Measurements from ENCODE around the gene UBE2S. TPM values are rescaled to one million over a fixed set of nuclear protein-coding genes. Genes with fewer than 3 reads are reported as not detected.

The UBE2S gene
- total and polyA plus RNA-seq, 3 donors from 2014 or later, result 150 to 272 (median 188) TPM

GRCh38 chr19:55373993-55374757, 33.4 kb downstream of the UBE2S start:
- no peak overlapping the region for H3K4me3 ChIP-seq
- DNase-seq, result no peak
- H3K9me3 ChIP-seq, result no peaks in the 10 kb centered on the region
- TF ChIP-seq POLR2A (IDR thresholded peaks at IDR 0.05), result no peak
- TF ChIP-seq, protein P1, sequence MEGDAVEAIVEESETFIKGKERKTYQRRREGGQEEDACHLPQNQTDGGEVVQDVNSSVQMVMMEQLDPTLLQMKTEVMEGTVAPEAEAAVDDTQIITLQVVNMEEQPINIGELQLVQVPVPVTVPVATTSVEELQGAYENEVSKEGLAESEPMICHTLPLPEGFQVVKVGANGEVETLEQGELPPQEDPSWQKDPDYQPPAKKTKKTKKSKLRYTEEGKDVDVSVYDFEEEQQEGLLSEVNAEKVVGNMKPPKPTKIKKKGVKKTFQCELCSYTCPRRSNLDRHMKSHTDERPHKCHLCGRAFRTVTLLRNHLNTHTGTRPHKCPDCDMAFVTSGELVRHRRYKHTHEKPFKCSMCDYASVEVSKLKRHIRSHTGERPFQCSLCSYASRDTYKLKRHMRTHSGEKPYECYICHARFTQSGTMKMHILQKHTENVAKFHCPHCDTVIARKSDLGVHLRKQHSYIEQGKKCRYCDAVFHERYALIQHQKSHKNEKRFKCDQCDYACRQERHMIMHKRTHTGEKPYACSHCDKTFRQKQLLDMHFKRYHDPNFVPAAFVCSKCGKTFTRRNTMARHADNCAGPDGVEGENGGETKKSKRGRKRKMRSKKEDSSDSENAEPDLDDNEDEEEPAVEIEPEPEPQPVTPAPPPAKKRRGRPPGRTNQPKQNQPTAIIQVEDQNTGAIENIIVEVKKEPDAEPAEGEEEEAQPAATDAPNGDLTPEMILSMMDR (IDR thresholded peaks at IDR 0.05), result no peak
- 34 to 35% methylated on average over 8 to 27 of the region's 31 CpGs for WGBS, 2 donors
- H3K27me3 ChIP-seq, result no peaks in the 10 kb centered on the region
- H3K36me3 ChIP-seq (ENCODE audit: low read depth, missing control alignments), result no peaks in the 10 kb centered on the region
- H3K4me1 ChIP-seq, result peaks cover 6% of the 10 kb centered on the region
- intact Hi-C loops (cut with DNase I; ENCODE audit: low total_unique reads), result no loop called here
- no peak overlapping the region for H3K27ac ChIP-seq

DNA sequence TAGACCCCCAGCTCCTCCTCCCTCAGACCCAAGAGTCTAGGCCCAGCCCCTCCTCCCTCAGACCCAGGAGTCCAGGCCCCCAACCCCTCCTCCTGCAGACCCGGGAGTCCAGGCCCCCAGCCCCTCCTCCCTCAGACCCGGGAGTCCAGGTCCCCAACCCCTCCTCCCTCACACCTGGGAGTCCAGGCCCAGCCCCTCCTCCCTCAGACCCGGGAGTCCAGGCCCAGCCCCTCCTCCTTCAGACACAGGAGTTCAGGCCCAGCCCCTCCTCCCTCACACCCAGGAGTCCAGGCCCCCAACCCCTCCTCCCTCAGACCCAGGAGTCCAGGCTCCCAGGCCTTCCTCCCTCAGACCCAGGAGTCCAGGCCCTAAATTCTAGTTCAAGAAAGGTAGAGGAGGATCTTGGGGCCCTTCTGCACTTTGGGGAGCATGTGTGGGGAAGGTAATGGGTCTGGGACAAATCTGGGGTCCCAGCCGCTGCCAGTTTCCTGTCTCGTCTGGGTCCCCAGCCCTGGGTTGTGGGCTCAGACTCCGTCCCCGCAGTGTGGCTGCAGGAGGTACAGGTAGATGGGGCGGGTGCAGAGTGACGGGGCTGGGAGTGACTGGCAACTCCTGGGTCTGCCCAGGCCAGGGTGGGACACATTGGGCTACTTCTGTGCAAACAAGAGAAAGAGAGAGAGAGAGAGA, 34.1 kb downstream of the UBE2S start:
- Histone ChIP-seq H3K27ac (no peak overlapping the region), H3K36me3 (ENCODE audit: low read depth, missing control alignments) (no peaks in the 10 kb centered on the region), H3K4me3 (no peak overlapping the region), H3K4me1 (peaks cover 6% of the 10 kb centered on the region), H3K9me3 (no peaks in the 10 kb centered on the region), H3K27me3 (no peaks in the 10 kb centered on the region)
- DNase-seq, result no peak
- TF ChIP-seq POLR2A (IDR thresholded peaks at IDR 0.05), result no peak
- TF ChIP-seq, protein P1 (IDR thresholded peaks at IDR 0.05), result no peak
- intact Hi-C loops (cut with DNase I; ENCODE audit: low total_unique reads), result no loop called here
- WGBS, 2 donors, result 63 to 81% methylated on average over 8 to 9 of the region's 9 CpGs

- TF ChIP-seq, protein P1 (IDR thresholded peaks at IDR 0.05), result no peak
- no peak for TF ChIP-seq POLR2A (IDR thresholded peaks at IDR 0.05)
- DNase-seq, result no peak
- no peak overlapping the region for H3K4me3 ChIP-seq
- H3K36me3 ChIP-seq (ENCODE audit: low read depth, missing control alignments), result no peaks in the 10 kb centered on the region
- no peaks in the 10 kb centered on the region for H3K9me3 ChIP-seq
- H3K27ac ChIP-seq, result no peak overlapping the region
- peaks cover 6% of the 10 kb centered on the region for H3K4me1 ChIP-seq
- WGBS, 2 donors, result 52 to 65% methylated on average over 18 to 24 of the region's 24 CpGs
- intact Hi-C loops (cut with DNase I; ENCODE audit: low total_unique reads), result no loop called here
- no peaks in the 10 kb centered on the region for H3K27me3 ChIP-seq
These were observed 35.1 kb downstream of the UBE2S start for GRCh38 chr19:55372316-55373081.

GRCh38 chr19:55370305-55370988, 37.1 kb downstream of the UBE2S start, which contains the start of gene IL11:
TSS of gene IL11 (minus strand) at chr19:55370463. CDS start at chr19:55370310, 153 bp downstream.
- no peaks in the 10 kb centered on the region for H3K9me3 ChIP-seq
- 11 to 15% methylated on average over 18 to 30 of the region's 32 CpGs for WGBS, 2 donors
- H3K27me3 ChIP-seq, result no peaks in the 10 kb centered on the region
- H3K4me1 ChIP-seq, result peaks cover 6% of the 10 kb centered on the region
- TF ChIP-seq, protein P1 (IDR thresholded peaks at IDR 0.05), result no peak
- no peak for TF ChIP-seq POLR2A (IDR thresholded peaks at IDR 0.05)
- H3K4me3 ChIP-seq, result peak within 1 kb of the TSS; percentile 26 to 32
- no peak for DNase-seq
- intact Hi-C loops (cut with DNase I; ENCODE audit: low total_unique reads), result no loop called here
- H3K36me3 ChIP-seq (ENCODE audit: low read depth, missing control alignments), result no peaks in the 10 kb centered on the region
- H3K27ac ChIP-seq, result no peak within 1 kb of the TSS
